Stimulated activated CD4-positive, alpha-beta T cell treated with anti-CD3 and anti-CD28 coated beads, Interleukin-12 subunit alpha, Interleukin-12 subunit beta, amount 100 ng/mL, for 48 hours (primary cell): ENCODE measurements around the gene HTT.

Source experiments
- DNase-seq, 3 donors: peaks; one replicate each; pipeline ENCODE4 v3.0.0-alpha.2; 2020; ENCODE audit warnings: low read depth in 2 of 3, low spot score in 1 of 3

The HTT gene

GRCh38 chr4:3198906-3199305 lies 124.4 kb downstream of the HTT start:
- DNase-seq, result no peak

- no peak for DNase-seq
These were observed 125.4 kb downstream of the HTT start for GRCh38 chr4:3199653-3200422.

GRCh38 chr4:3200423-3201090 lies 126.1 kb downstream of the HTT start:
- no peak for DNase-seq

GRCh38 chr4:3201718-3202702 lies 127.5 kb downstream of the HTT start:
- DNase-seq, result peak; percentile 41 to 60 (median 49)

- DNase-seq, result peak; percentile 12 to 39 (median 15)
These were observed 128.6 kb downstream of the HTT start for GRCh38 chr4:3202836-3203820.

GRCh38 chr4:3203971-3204431 lies 129.5 kb downstream of the HTT start:
- no peak for DNase-seq

GRCh38 chr4:3205995-3206394 lies 131.5 kb downstream of the HTT start:
- no peak for DNase-seq

GRCh38 chr4:3206439-3207100 lies 132.1 kb downstream of the HTT start:
- DNase-seq, result no peak

GRCh38 chr4:3207531-3208037 lies 133.1 kb downstream of the HTT start:
- no peak for DNase-seq

GRCh38 chr4:3208826-3209225 lies 134.3 kb downstream of the HTT start:
- DNase-seq, result no peak

- DNase-seq, result no peak
These were observed 135.3 kb downstream of the HTT start for GRCh38 chr4:3209551-3210325.

- no peak for DNase-seq
These were observed 136.0 kb downstream of the HTT start for GRCh38 chr4:3210467-3210866.

- DNase-seq, result no peak
These were observed 137.4 kb downstream of the HTT start for GRCh38 chr4:3211866-3212265.

- DNase-seq, result no peak
These were observed 138.1 kb downstream of the HTT start for GRCh38 chr4:3212391-3213105.

- no peak for DNase-seq
These were observed 138.6 kb downstream of the HTT start for GRCh38 chr4:3213106-3213425.

- DNase-seq, result no peak
These were observed 139.3 kb downstream of the HTT start for GRCh38 chr4:3213661-3214250.

- DNase-seq, result no peak
These were observed 140.8 kb downstream of the HTT start for GRCh38 chr4:3215256-3215655.

GRCh38 chr4:3215733-3216132 lies 141.3 kb downstream of the HTT start:
- no peak for DNase-seq
